ENCODE measurements around the gene KCNJ1.

KCNJ1 gene

DNA sequence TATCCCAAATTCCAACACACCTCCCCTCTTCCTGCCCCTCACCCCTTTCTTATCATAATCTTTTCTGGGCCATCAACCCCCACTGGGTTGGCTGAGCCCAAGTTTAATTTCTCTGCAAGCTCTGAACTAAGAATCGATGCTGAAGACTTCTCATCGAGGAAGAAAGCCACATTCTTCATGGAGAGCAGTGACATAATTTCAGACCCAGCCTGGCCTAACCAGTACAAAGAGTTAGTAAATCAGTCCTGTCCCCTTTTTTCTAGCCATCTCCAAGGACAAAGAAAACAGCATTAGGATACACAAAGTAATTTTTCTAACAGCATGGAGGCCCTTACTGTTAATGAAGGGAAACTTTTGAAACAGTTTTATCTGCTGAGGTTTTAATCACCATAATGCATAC is 45.0 kb downstream of the KCNJ1 start:
- no peak for DNase-seq (ENCODE audit: low spot score)

DNA sequence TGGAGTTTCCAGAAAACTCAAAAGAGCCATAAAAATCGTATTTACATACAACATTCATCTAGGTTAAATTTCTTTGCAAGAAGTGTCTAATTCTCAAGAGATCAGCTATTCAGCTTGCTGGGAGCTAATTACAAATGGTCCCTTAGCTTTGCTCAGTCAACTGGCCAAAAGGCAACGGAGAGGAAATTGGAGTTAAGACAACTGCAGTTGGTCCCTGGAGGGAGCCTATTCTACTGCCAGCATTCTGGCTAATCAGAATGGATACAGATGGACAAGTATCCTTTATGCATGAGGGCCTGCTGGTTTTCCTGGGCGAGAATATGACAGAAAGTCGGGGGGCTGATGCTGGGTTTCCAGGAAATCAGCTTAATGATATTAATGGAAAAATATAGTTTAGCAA is 45.5 kb downstream of the KCNJ1 start:
- DNase-seq (ENCODE audit: low spot score) = no peak

DNA sequence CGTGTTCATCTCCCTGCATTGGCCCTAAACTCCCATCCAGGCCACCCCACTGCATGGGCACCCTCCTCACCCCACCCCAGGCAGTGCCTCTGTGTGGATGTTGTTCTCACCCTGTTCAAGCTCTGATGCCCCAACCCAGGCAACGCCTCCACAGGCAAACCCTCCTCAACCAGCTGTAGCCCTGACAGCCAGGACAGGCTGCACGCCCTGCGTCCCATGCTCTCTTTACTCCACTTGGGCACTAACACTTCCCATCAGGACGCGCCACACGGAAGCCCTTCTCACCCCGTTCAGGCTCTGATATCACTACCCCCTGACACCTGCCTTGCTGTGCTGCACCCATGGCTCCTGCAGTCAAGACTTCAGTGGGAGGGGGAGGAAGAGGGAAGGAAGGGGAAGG is 47.9 kb downstream of the KCNJ1 start:
- DNase-seq (ENCODE audit: low spot score) = no peak

DNA sequence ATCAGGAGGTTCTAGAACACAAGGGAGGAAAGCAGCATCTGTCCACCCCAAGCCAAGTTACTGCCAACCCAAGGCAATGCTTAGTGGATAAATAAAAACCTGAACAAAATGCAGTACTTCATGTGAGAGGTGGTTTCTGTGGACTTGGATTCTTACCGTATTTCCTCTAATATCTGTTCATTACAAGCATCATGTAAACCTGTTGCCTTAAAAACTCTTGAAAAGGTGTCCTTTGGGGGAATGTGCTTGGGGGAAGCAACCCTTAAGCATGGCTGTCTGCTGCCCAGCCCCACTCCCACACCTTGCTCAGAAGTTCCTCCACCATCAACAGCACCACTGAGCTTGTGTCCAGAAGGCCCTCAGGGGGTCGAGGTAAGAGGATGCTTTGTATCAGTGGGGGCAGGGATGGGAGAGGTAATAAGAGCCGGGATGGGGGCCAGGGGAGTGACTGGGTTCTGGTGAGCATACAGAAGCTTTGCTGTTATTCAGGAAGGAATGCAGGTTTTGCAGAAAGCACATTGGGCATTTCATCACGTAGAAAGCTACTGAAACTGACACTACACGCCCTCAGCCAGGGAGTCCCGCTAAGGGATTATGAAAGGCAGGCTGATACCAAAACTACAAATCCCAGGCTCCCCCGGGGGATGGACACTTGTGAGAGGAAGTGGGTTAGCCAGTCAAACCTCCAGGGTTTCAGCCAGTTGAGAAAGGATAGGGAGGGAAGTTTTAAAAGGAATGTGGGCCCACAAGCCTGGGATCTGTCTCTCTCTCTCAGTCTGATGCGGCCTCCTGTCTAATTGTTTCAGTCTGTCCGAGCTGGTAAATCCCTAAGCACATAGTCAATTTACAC is 52.0 kb downstream of the KCNJ1 start:
- DNase-seq (ENCODE audit: low spot score) = no peak

DNA sequence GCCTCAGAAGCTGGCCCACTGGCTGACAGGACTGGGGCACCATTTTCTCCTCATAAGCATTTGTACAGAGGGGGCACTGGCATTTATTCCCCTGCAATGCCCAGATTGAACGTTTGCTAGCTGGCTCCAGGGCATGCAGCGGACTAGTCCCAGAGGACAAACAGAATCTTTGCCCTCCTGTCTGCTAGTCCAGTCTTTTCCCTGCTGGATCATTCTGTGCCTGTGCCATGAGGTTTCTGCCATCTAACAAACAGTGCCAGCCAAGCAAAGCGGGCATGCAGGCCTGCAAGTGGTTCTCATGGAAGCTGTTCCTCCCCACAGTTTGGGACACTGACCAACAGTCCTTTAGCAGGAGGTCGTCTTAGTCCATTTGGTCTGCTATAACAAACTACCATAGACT is 53.4 kb downstream of the KCNJ1 start:
- no peak for DNase-seq (ENCODE audit: low spot score)

DNA sequence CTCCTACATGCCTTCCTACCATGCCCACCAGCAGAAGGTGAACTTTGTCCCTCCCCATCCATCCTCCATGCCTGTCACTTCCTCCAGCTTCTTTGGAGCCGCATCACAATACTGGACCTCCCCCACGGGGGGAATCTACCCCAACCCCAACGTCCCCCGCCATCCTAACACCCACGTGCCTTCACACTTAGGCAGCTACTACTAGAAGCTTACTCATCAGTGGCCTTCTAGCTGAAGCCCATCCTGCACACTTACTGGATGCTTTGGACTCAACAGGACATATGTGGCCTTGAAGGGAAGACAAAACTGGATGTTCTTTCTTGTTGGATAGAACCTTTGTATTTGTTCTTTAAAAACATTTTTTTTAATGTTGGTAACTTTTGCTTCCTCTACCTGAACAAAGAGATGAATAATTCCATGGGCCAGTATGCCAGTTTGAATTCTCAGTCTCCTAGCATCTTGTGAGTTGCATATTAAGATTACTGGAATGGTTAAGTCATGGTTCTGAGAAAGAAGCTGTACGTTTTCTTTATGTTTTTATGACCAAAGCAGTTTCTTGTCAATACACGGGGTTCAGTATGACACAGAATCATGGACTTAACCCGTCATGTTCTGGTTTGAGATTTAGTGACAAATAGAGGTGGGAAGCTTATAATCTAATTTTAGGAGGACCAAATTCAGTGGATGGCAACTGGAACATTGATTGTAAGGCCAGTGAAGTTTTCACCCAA is 56.1 kb downstream of the KCNJ1 start:
- no peak for DNase-seq (ENCODE audit: low spot score)

DNA sequence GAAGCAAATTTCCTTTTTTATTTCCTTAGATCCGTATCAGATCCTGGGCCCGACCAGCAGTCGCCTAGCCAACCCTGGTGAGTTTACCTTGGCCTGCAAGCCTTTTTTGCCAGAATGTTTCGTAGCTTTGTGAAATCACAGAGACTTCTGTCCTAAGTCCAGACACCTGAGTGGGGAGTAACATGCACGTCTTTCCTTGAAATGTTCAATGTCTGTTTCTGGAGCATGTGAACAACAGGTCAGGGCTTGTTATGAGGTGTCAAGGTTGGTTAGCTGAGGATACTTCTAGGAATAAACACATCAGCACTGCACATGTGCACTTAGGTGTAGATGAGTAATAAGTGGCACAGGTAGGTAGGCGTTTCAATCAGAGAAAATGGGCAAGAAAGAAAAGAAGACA is 58.0 kb downstream of the KCNJ1 start:
- DNase-seq (ENCODE audit: low spot score) = no peak

DNA sequence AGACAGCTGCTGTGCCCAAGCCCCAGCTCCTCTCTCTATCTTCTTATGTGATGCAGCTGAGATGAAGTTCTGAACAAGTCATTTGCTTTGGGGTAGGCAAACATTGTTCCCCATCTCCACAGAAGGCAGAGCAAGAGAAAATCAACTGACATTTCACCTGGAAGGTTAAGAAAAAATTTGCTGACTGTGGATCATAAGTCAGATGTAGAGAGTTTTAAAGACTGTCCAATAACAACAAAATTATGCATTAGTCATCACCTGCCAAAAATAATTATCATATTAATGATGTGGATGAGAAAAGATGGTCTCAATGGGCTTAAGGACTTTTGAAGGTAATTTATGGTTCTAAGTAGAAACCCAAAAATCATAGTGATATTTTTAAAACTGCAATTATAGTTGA is 59.2 kb downstream of the KCNJ1 start:
- DNase-seq (ENCODE audit: low spot score) = no peak

DNA sequence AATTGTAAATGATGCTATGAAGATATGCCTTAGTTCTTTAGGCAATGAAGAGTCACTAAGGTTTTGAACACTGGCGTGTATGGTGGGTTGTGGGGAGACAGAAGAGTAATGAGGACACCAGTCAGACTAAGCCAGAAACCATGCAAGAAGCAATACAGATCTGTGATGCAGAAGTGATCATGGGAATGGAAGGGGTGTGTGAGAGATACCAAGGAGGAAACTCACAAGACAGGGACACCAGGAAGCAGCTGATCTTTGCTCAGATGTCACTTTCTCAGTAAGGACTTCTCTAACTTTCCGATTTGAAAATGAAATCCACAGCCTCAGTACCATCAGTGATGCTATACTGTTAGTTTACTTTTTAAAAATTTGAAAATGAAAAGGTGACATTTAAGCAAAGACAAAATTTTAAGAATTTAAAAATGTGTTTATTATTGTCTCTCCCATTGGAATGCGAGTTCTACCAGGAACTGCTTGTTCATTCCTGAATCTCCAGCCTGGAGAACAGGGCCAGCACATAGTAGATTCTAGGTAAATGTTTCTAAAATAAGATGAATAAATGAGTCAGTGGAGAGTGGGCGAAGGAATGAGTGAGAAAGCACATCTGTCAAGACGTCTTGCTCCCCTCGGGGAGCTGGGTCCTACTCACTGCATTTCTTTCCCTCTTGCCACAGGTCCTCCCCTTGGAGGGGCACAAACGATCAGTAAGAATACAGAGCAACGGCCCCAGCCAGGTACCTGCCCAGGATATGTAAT is 60.4 kb downstream of the KCNJ1 start:
- DNase-seq (ENCODE audit: low spot score) = no peak

DNA sequence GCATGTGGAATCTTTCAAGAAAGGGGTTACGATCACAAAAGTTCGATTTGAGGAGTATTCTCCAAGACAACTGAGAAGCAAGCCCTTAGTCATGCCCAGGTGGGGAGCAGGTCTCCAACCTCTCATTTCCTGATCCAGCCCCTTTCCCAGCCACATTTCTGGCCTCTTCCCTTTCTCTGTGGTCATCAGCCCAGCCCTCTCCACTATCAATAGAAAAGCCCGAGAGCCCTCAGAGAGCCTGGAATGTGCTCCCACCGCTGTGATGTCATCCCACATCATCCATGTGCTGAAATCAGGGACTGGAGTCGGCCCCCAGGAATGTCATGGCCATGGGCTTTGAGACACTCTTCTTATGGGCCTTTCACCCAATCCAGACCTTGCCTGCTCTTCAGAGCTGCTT is 62.6 kb downstream of the KCNJ1 start:
- DNase-seq (ENCODE audit: low spot score) = no peak

DNA sequence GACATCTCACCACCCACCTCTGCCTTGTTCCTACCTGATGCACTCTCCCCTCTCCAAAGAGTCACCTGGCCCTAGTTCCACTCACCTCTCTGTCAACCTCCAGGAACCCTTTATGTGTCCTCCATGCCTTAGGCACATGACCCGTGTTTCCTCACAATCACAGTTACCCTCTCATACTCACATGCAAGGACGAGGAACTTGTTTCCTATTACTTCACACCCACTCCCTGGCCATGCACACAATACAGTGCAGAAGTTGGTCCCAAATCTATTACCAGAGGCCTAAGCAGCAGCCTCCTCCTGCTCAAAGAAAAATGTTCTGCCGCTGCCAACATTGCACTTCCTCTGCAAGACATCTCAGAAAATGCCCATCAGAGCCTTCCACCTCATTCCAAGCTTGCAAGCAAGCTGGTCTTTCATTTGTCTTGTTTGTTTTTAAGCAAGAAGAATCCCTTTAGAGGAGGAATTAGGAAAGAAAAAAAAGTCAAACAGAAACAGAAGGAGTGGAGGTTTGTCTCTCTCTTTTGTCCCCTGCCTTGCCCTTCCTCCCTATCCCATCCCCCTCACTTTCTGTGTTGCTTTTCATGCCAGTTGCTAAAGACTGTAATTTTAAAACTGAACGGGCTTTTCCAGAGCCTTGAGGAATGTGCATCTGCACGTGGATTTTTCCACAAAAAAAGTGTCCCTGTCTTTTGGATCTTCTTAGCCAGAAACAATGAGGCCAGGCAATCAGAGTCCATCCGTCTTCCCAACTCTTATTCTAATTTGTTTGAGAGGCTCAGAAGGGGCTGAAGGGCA is 63.4 kb downstream of the KCNJ1 start:
- no peak for DNase-seq (ENCODE audit: low spot score)

DNA sequence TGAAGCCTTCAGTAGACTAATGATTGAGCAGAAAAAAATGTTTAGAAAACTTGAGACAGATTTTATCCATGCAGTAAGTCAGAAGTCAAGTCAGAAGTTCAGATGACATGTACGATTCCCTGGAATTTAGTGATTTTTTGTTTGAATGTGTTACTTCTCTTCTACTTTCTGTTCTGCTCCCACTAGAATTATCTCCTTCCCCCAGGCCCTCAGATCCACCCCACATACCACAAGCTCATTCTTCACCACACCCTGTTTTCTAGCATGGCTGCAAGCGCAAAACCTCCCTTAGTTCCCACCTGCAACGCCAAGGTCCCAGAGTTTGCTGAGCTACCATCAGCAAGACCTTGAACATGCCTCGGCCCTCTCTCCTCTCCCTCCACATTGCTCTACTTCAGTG is 64.1 kb downstream of the KCNJ1 start:
- DNase-seq (ENCODE audit: low spot score) = no peak

DNA sequence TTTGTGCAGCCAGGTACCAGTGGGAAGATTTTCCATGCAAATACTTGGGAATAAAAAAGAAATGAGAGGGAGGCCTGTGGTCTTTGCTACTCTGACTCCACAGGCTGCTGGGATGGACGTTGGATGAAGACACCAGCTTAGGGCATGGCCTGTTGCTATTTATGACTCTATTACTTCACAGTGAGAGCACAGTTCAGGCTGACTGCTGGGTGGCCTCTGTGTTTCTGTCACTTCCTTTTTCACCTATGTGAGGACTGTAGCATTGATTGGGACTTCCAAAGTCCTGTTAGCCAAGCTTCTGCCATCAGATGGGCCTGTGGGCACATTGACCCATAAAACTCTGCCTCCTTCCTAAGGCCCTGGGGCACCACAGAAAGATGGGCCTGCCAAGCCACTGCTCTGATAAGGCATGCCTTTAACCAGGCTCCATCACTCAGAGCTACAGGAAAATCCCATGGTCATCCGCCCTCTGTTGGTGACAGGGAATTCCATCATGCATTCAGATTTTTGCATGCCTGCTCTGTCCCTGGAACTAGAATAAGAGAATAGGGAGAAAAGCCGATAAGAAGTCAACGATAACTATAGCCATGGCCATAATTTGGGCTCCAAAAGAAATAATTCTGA is 64.6 kb downstream of the KCNJ1 start:
- no peak for DNase-seq (ENCODE audit: low spot score)

DNA sequence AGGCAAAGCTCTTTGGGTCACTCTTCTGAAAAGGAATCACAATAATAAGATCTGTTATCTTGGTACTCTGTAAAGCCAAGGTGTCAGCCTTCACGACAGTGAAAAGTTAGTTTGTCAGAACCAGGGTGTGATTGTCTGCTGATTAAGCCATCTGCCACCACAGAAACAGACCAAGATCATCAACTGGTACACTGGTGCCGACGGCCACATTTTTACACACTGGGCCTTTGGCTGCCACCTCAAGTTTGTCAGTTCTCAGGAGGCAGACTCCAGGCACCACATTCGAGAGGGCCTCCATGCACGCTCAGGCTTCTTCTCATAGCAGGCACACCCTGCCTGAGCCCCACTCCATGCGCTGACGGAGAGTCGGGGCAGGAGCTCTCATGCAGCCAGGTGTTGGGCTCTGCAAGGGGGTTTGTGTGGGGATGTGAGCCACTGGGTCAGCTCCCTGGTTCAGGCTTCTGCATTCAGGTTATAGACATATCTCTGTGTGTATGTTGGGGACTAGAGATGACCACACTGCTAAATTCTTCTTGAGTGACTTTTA is 66.2 kb downstream of the KCNJ1 start:
- no peak for DNase-seq (ENCODE audit: low spot score)

DNA sequence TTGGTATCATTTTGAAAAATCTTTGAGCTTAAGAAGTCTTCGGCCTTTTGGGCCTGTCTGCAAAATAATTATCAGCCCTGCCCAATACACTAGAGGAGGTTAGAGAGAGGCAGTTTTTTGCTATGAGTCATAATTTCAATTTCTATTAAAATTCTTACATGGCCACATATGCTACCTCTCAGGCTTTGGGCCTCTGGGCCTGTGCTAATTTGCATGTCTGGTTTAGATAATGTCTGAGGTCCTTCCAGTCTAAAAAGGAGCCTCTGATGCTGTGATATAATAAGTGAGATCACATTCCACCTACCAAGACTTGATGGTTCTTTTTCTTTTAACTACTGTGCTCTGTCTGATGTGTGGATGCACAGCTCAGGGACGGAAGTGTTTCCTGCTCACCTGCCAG is 70.8 kb downstream of the KCNJ1 start:
- no peak for DNase-seq (ENCODE audit: low spot score)

DNA sequence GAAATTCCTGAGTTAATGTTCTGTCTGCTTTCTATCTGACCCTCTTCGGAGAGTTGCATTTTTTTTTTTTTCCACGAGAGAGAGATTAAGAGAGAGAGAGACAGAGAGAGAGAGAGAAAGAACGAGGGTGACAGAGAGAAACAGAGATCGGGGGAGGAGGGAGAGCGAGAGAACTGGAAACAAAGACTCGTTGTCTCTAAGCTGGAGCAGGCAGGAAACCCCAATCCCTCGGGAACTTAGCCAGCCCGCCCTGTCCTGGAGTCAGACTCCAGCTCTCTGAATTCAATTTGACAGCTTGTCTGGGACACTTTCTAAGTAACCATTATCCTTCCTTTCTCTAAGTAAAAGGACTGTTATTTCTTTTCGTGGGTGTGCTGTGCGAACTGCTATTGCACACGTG is 76.9 kb downstream of the KCNJ1 start:
- no peak for DNase-seq (ENCODE audit: low spot score)

DNA sequence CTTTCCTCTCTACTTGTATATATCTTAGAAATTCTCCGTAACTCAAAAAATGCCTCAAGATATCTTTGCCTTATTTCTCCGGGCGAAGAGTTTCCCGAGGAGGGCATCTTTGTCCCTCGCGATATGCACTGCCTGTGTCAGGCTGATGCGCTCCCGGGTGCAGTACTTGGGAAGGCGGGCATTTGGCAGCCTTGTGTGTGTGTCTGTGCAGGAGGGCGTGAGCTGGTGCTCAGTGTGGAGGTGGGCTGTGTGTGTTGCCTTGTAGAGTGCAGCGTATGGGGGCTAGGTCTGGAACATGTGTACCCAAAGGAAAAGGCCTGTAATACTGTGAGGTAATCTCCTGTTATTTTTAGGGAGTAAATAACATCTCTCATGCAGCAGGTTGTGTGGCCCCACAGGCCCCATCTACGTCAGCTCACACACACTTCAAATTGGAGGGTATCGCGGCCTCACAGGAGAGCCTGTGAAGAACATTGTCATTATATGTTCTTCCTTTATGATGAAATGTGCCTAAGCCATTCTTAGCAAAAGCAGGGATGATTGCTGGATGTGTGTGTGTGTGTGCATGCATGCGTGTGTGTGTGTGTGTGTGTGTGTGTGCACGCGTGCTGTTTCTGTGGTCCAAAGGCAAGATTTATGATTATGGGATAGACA is 77.5 kb downstream of the KCNJ1 start:
- no peak for DNase-seq (ENCODE audit: low spot score)

All from CD4-positive, alpha-beta T cell treated with Interleukin-2 at 100 ng/mL for 4 hours (primary cell).